K562 (cell line): ENCODE measurements around the gene FGGY. TPM values are rescaled to one million over a fixed set of nuclear protein-coding genes. Genes with fewer than 3 reads are reported as not detected.

Experiments used
- ATAC-seq: fragments of 200-7000 bp; cut with Tn5 transposase; 3 replicates; pipeline ENCODE4 v1.9.1; 2020; ENCODE audit warnings: moderate library complexity
- BruUV-seq: library from RNA; stranded (reverse); fragments of 400-500 nt; replicated peaks from 2 replicates; lab custom pipeline; 2021; lab: Mats Ljungman, UMichigan
- CTCF ChIA-PET: fragments of 300-600 bp; formaldehyde crosslinking; extraction: SDS; loops from one replicate; lab custom pipeline; 2021; ENCODE audit warnings: low intra/inter-chr PET ratio; lab: Yijun Ruan, JAX
- POLR2A ChIA-PET: fragments of 300-600, 350-650 bp; sonication (Branson Sonifier 250); formaldehyde crosslinking; extraction: SDS; loops from one replicate; lab custom pipeline; 2021; ENCODE audit warnings: antibody characterized with exemption, inconsistent platforms; lab: Yijun Ruan, JAX
- DNase-seq, 4 experiments: peaks; one replicate each; pipeline versions ENCODE4 v3.0.0 to v3.0.0-alpha.2; 2011 to 2018; ENCODE audit warnings: low spot score in 3 of 4, mixed read lengths in 3 of 4; ENCODE audit errors: extremely low read depth in 1 of 4
- FAIRE-seq: peaks from 2 replicates; lab custom pipeline; 2011; peaks lifted over from hg19 to GRCh38; lab: Jason Lieb, UNC
- H2AFZ ChIP-seq: 2 replicates; pipeline ENCODE4 v1.6.0; 2011; ENCODE audit warnings: low read depth, low read length, control low read depth, inconsistent platforms
- H3K27ac ChIP-seq: fragments of 200-600 bp; 3 replicates; pipeline ENCODE4 v1.8.0; 2011; ENCODE audit warnings: low read depth, mild to moderate bottlenecking, control low read depth, inconsistent platforms, low read length, moderate library complexity, mixed read lengths; ENCODE audit errors: extremely low read depth
- H3K27me3 ChIP-seq, 2 experiments: fragments of 300-600 bp in 1 of 2; 2 replicates in 1 of 2; 3 replicates in 1 of 2; pipeline versions ENCODE4 v1.6.0 to v1.8.0; 2011; ENCODE audit warnings: inconsistent platforms in 2 of 2, low read length in 2 of 2, mild to moderate bottlenecking in 1 of 2, mixed read lengths in 1 of 2, moderate library complexity in 1 of 2; ENCODE audit not compliant: control insufficient read depth in 2 of 2, insufficient read depth in 2 of 2
- H3K36me3 ChIP-seq: fragments of 300-600 bp; 3 replicates; pipeline ENCODE4 v1.8.0; 2011; ENCODE audit warnings: mild to moderate bottlenecking, low read length, inconsistent platforms; ENCODE audit not compliant: control insufficient read depth, insufficient read depth
- H3K4me1 ChIP-seq, 2 experiments: fragments of 200-600 bp in 1 of 2; replicated peaks in 1 of 2; 2 replicates in 1 of 2; 3 replicates in 1 of 2; pipeline versions ENCODE4 v1.5.1 to v1.8.0; 2011; ENCODE audit warnings: inconsistent platforms in 2 of 2, low read length in 2 of 2, mild to moderate bottlenecking in 1 of 2, mixed read lengths in 1 of 2, moderate library complexity in 1 of 2; ENCODE audit not compliant: control insufficient read depth in 2 of 2, insufficient read depth in 2 of 2
- H3K4me2 ChIP-seq: 2 replicates; pipeline ENCODE4 v1.6.1; 2011; ENCODE audit warnings: low read length, control low read depth, inconsistent platforms, mixed read lengths; ENCODE audit not compliant: insufficient read depth
- H3K4me3 ChIP-seq: fragments of 200-600 bp; sonication (generic), shearing (Covaris generic); 2 replicates; pipeline ENCODE4 v1.5.1; 2016; ENCODE audit warnings: control low read depth, inconsistent platforms
- H3K79me2 ChIP-seq: fragments of 200-600 bp; 3 replicates; pipeline ENCODE4 v1.8.0; 2011; ENCODE audit warnings: low read length, inconsistent platforms; ENCODE audit not compliant: control insufficient read depth, insufficient read depth
- H3K9ac ChIP-seq, 2 experiments: 2 replicates each; pipeline versions ENCODE4 v1.6.0 to v1.6.1; 2011; ENCODE audit warnings: low read depth in 2 of 2, low read length in 2 of 2, control low read depth in 1 of 2, inconsistent platforms in 1 of 2, mild to moderate bottlenecking in 1 of 2, mixed read lengths in 1 of 2; ENCODE audit not compliant: insufficient read depth in 1 of 2
- H3K9me1 ChIP-seq: one replicate; pipeline ENCODE4 v1.6.0; 2011; ENCODE audit warnings: inconsistent platforms, mild to moderate bottlenecking, low read length, moderate library complexity; ENCODE audit not compliant: control insufficient read depth, insufficient read depth
- H3K9me3 ChIP-seq: replicated peaks from 2 replicates; pipeline ENCODE4 v1.5.1; 2011; ENCODE audit warnings: low read depth, low read length, inconsistent platforms; ENCODE audit not compliant: control insufficient read depth, insufficient read depth
- H4K20me1 ChIP-seq: replicated peaks from 2 replicates; pipeline ENCODE4 v1.6.1; 2011; ENCODE audit warnings: low read length, inconsistent platforms, mixed read lengths; ENCODE audit not compliant: control insufficient read depth, insufficient read depth
- CBFA2T3 ChIP-seq: fragments of 450-650 bp; IDR thresholded peaks from 2 replicates; pipeline ENCODE4 v1.6.1; 2017
- FOXJ2 ChIP-seq: fragments of 200-800 bp; sonication (Bioruptor generic); IDR thresholded peaks from 2 replicates; pipeline ENCODE4 v1.6.1; 2016; ENCODE audit warnings: missing genetic modification characterization, missing compliant biosample characterization
- GTF2F1 ChIP-seq: IDR thresholded peaks from 2 replicates; pipeline ENCODE4 v1.6.1; 2011; ENCODE audit warnings: low read depth, low read length, improper control_type of control experiment
- IRF2 ChIP-seq: sonication (generic); formaldehyde crosslinking; IDR thresholded peaks from 2 replicates; pipeline ENCODE4 v1.8.1; 2022; ENCODE audit warnings: mild to moderate bottlenecking, missing genetic modification reagents
- NFIC ChIP-seq: fragments of 450-650 bp; IDR thresholded peaks from 2 replicates; pipeline ENCODE4 v1.6.1; 2017; ENCODE audit warnings: mild to moderate bottlenecking, inconsistent platforms
- NFIX ChIP-seq: fragments of 250-450 bp; sonication (Bioruptor Pico); IDR thresholded peaks from 2 replicates; pipeline ENCODE4 v1.4.0; 2020; ENCODE audit warnings: low read depth, mild to moderate bottlenecking, moderate library complexity
- PRPF4 ChIP-seq: fragments of 200-400 bp; formaldehyde crosslinking; IDR thresholded peaks from one replicate; pipeline ENCODE4 v1.6.1; 2017; ENCODE audit warnings: low read length, low read depth, mild to moderate bottlenecking; ENCODE audit not compliant: insufficient read depth, poor library complexity, severe bottlenecking
- SMAD1 ChIP-seq: fragments of 150-350 bp; IDR thresholded peaks from 2 replicates; pipeline ENCODE4 v1.6.1; 2014; ENCODE audit warnings: low read length, low read depth; ENCODE audit not compliant: partially characterized antibody
- ZNF12 ChIP-seq: sonication (generic); formaldehyde crosslinking; IDR thresholded peaks from 2 replicates; pipeline ENCODE4 v1.4.0; 2020; ENCODE audit warnings: mild to moderate bottlenecking, missing genetic modification reagents
- WGBS: fragments of 100-300 bp; shearing (Covaris generic); methylation state at CpG from one replicate; pipeline ENCODE4 v1.1.6; 2016; ENCODE audit warnings: low coverage, mixed read lengths; ENCODE audit not compliant: insufficient coverage; ENCODE audit errors: missing lambda C conversion rate; 5-methylcytosine and 5-hydroxymethylcytosine counted together
- in situ Hi-C: fragments of 300-500 bp; cut with MboI; formaldehyde crosslinking; loops from 4 replicates; pipeline ENCODE4 v1.15.0; 2018; ENCODE audit warnings: inconsistent platforms, mixed read lengths
- intact Hi-C: fragments of 100-400 bp; cut with micrococcal nuclease; formaldehyde crosslinking; loops from 2 replicates; pipeline ENCODE4 v1.14.2; 2022
- polyA plus RNA-seq, 8 experiments: library from polyadenylated mRNA; depleted of rRNA in 4 of 8; stranded (reverse) in 5 of 8; unstranded in 3 of 8; fragments of >200 nt; fragmentation: Nextera tagmentation in 2 of 8; fragmentation: Illumina TruSeq in 1 of 8; extraction: Ambion mirVana in 2 of 8; extraction: Trizol in 1 of 8; gene quantifications; 2 replicates each; pipeline versions ENCODE4 v1.2.1 to v1.2.3, GENCODE V29; 2011 to 2014; ENCODE audit warnings: inconsistent platforms in 1 of 8, missing spikeins in 1 of 8
- total RNA-seq, 7 experiments: library from RNA; depleted of rRNA in 6 of 7; stranded (reverse); fragments of >200 nt in 6 of 7; fragmentation: Illumina TruSeq in 2 of 7; extraction: Trizol in 2 of 7; gene quantifications; 2 replicates each; pipeline versions ENCODE4 v1.2.1 to v1.2.3, GENCODE V29; 2011 to 2021; ENCODE audit warnings: low replicate concordance in 1 of 7

Gene FGGY
- total and polyA plus RNA-seq, 9 of the 15 experiments (the other 6 are each of a cell fraction or from before 2014, with no cell fraction given): 9.7 to 19.2 (median 12.6) TPM

DNA sequence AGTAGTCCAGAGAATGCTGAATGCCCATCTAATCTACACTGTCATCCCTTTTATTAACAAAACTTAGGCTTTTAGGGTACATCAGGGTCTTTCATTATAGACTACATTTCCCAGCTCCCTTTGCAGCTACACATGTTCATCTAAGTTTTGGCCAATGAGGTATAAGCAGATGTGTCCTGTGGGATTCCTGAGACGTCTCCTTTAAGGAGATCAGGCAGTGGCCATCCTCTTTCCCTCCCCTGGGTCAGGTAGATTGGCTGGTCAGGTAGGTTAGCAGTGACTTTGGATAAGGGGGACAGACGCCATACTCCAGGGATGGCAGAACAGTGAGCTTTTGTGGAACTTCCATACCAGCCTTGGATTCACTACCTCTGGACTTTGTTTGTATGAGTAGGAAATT is 188.3 kb downstream of the FGGY start:
- H3K27me3 ChIP-seq: no peaks in the 10 kb centered on the region
- no peak for TF ChIP-seq IRF2 (CRISPR knock-in tag)
- no peak for TF ChIP-seq GTF2F1
- TF ChIP-seq PRPF4: no peak
- TF ChIP-seq ZNF12 (CRISPR knock-in tag): no peak
- no peak for TF ChIP-seq CBFA2T3
- POLR2A ChIA-PET: no interaction called here
- H3K4me2 ChIP-seq: no peak overlapping the region
- no peak overlapping the region for H3K9ac ChIP-seq
- H3K79me2 ChIP-seq: no peaks in the 10 kb centered on the region
- peaks cover 0 to 6% of the 10 kb centered on the region in 2 experiments; a peak in 2 of 5 replicates for H3K4me1 ChIP-seq
- no peak for ATAC-seq
- CTCF ChIA-PET: no interaction called here
- no peak overlapping the region for H3K4me3 ChIP-seq
- peak; percentile 11 for FAIRE-seq
- in situ Hi-C loops: no loop called here
- no peak overlapping the region for H2AFZ ChIP-seq
- no TSS peak for BruUV-seq
- no peaks in the 10 kb centered on the region for H3K36me3 ChIP-seq
- no peak for DNase-seq
- H3K9me1 ChIP-seq: no peaks in the 10 kb centered on the region
- no peaks in the 10 kb centered on the region for H3K9me3 ChIP-seq
- H3K27ac ChIP-seq: no peak overlapping the region
- 10% methylated on average over 2 of the region's 2 CpGs for WGBS
- no peaks in the 10 kb centered on the region for H4K20me1 ChIP-seq
- intact Hi-C loops: no loop called here

DNA sequence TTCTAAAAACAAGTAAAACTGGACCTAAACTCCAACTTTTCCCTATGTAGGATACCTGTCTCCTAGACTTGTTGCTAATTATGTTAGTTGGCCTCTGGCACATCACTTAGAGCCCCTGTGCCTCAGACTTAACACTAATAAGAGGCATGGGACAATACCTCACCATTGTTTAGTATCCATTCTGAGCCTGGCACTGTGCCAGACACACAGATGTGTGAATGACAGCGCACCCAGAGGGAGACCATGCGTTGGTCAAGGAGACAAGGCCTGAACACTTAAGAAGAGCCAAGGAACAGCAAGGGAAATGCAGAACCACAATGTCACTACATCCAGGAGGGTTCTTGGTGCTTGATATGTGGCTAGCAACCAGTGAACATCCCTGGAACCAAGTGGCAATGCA is 189.1 kb downstream of the FGGY start:
- TF ChIP-seq FOXJ2 (tag) (no peak), NFIX (CRISPR knock-in tag) (peak; percentile 87), NFIC (peak; percentile 95), SMAD1 (peak; percentile 33)
- no peak overlapping the region for H3K4me3 ChIP-seq
- H3K9me1 ChIP-seq: no peaks in the 10 kb centered on the region
- no peak overlapping the region for H3K27ac ChIP-seq
- DNase-seq (no peak), FAIRE-seq (no peak), ATAC-seq (no peak)
- H3K79me2 ChIP-seq: no peaks in the 10 kb centered on the region
- BruUV-seq: no TSS peak
- no peaks in the 10 kb centered on the region for H3K27me3 ChIP-seq
- no peak overlapping the region for H3K9ac ChIP-seq
- H3K4me1 ChIP-seq: peaks cover 0 to 6% of the 10 kb centered on the region in 2 experiments; a peak in 2 of 5 replicates
- intact Hi-C loops: no loop called here
- CTCF ChIA-PET: no interaction called here
- no peak overlapping the region for H2AFZ ChIP-seq
- no peak overlapping the region for H3K4me2 ChIP-seq
- H4K20me1 ChIP-seq: no peaks in the 10 kb centered on the region
- in situ Hi-C loops: no loop called here
- WGBS: 4% methylated on average over 2 of the region's 2 CpGs
- H3K9me3 ChIP-seq: no peaks in the 10 kb centered on the region
- POLR2A ChIA-PET: no interaction called here
- H3K36me3 ChIP-seq: no peaks in the 10 kb centered on the region
